Choroid plexus epithelial cell (primary cell): Measurements from ENCODE around the gene HBZ.
"Not testable (repeated sequence)": the region's sequence is repeated elsewhere in the genome, so short reads cannot be mapped to it uniquely, and the experiment has no call there.

ENCODE experiments used
- DNase-seq: peaks from one replicate; pipeline ENCODE4 v3.0.0-alpha.2; 2010; ENCODE audit warnings: low read depth
- H3K4me3 ChIP-seq: 2 replicates; pipeline ENCODE4 v1.5.1; 2011; ENCODE audit warnings: low read depth, mild to moderate bottlenecking, control low read depth, low read length, moderate library complexity
- CTCF ChIP-seq: conservative IDR thresholded peaks from 2 replicates; pipeline ENCODE4 v1.5.1; 2011; ENCODE audit warnings: low read depth, mild to moderate bottlenecking, control low read depth, inconsistent platforms, low read length, moderate library complexity

HBZ gene

DNA sequence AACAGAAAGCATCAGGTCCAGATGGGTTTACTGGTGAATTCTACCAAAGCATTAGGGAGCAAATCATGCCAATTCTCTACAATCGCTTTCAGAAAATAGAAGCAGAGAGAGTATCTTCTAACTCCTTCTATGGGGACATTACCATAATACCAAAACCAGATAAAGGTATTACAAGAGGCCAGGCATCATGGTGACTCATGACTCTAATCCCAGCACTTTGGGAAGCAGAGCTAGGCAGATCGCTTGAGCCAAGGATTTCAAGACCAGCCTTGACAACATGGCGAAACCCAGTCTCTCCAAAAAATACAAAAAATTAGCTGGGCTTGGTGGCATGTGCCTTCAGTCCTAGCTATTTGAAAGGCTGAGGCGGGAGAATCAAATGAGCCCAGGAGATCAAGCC lies 50.8 kb downstream of the HBZ start:
- DNase-seq, result no peak
- TF ChIP-seq CTCF, result no peak
- no peak overlapping the region for H3K4me3 ChIP-seq

- not testable (repeated sequence) for DNase-seq, H3K4me3 ChIP-seq
Observed at GRCh38 chr16:204046-204445, 51.6 kb downstream of the HBZ start.
